IPS DF 4.7 (cell line): Measurements from ENCODE around the gene TOP2B.

Experiments used
- DNase-seq: peaks from one replicate; pipeline ENCODE4 v3.0.0-alpha.2; 2013; ENCODE audit warnings: low spot score; ENCODE audit errors: extremely low read depth

Gene TOP2B

GRCh38 chr3:25558796-25559195 is 105.9 kb downstream of the TOP2B start:
- DNase-seq: no peak

GRCh38 chr3:25558121-25558520 is 106.6 kb downstream of the TOP2B start:
- no peak for DNase-seq

- no peak for DNase-seq
Measured at GRCh38 chr3:25557694-25558093, 107.0 kb downstream of the TOP2B start.

GRCh38 chr3:25556447-25556846 is 108.3 kb downstream of the TOP2B start:
- DNase-seq: no peak

GRCh38 chr3:25555695-25556437 is 108.8 kb downstream of the TOP2B start:
- DNase-seq: no peak

- no peak for DNase-seq
Measured at GRCh38 chr3:25554376-25554775, 110.3 kb downstream of the TOP2B start.

- DNase-seq: no peak
Measured at GRCh38 chr3:25552251-25552650, 112.5 kb downstream of the TOP2B start.

GRCh38 chr3:25548836-25549235 is 115.9 kb downstream of the TOP2B start:
- DNase-seq: no peak

GRCh38 chr3:25547943-25548674 is 116.6 kb downstream of the TOP2B start:
- DNase-seq: no peak
